Pulmonary artery endothelial cell (primary cell): ENCODE results near the gene CASQ2. TPM values are rescaled to one million over a fixed set of nuclear protein-coding genes. Genes with fewer than 3 reads are reported as not detected.
A peak's percentile ranks its signal among the peaks of the same experiment; 100 is the strongest.

ENCODE experiments used
- DNase-seq: peaks from one replicate; pipeline ENCODE4 v3.0.0-alpha.2; 2011; ENCODE audit warnings: low read depth, low spot score
- total RNA-seq: library from RNA; depleted of rRNA; stranded (reverse); fragments of >200 nt; gene quantifications from 2 replicates; pipeline ENCODE4 v1.2.3, GENCODE V29; 2014

CASQ2 gene
- not detected in 2 replicates for total RNA-seq

GRCh38 chr1:115768549-115768948 lies at the start of gene CASQ2:
Gene CASQ2, minus strand, starts transcription at chr1:115768714. Its CDS starts 173 bp downstream, at chr1:115768541.
- DNase-seq = no peak

GRCh38 chr1:115815694-115816093 lies 47.2 kb upstream of the CASQ2 start:
- DNase-seq = no peak

- DNase-seq = no peak
Measured at GRCh38 chr1:115814685-115815398, 46.3 kb upstream of the CASQ2 start.

- DNase-seq = no peak
Measured at GRCh38 chr1:115813727-115814126, 45.2 kb upstream of the CASQ2 start.

- peak; percentile 36 for DNase-seq
Measured at GRCh38 chr1:115811140-115811828, 42.8 kb upstream of the CASQ2 start.

GRCh38 chr1:115810609-115811008 lies 42.1 kb upstream of the CASQ2 start:
- DNase-seq = no peak

GRCh38 chr1:115809847-115810246 lies 41.3 kb upstream of the CASQ2 start:
- DNase-seq = no peak

GRCh38 chr1:115809076-115809475 lies 40.6 kb upstream of the CASQ2 start:
- no peak for DNase-seq

GRCh38 chr1:115807723-115808122 lies 39.2 kb upstream of the CASQ2 start:
- peak; percentile 24 for DNase-seq

GRCh38 chr1:115805597-115805996 lies 37.1 kb upstream of the CASQ2 start:
- no peak for DNase-seq

GRCh38 chr1:115802416-115802815 lies 33.9 kb upstream of the CASQ2 start:
- no peak for DNase-seq

GRCh38 chr1:115797486-115797885 lies 29.0 kb upstream of the CASQ2 start:
- DNase-seq = no peak

- no peak for DNase-seq
Measured at GRCh38 chr1:115796897-115797296, 28.4 kb upstream of the CASQ2 start.

GRCh38 chr1:115796036-115796435 lies 27.5 kb upstream of the CASQ2 start:
- DNase-seq = no peak

- DNase-seq = no peak
Measured at GRCh38 chr1:115794976-115795639, 26.6 kb upstream of the CASQ2 start.

- no peak for DNase-seq
Measured at GRCh38 chr1:115793162-115793561, 24.6 kb upstream of the CASQ2 start.

- DNase-seq = no peak
Measured at GRCh38 chr1:115791816-115792215, 23.3 kb upstream of the CASQ2 start.

- no peak for DNase-seq
Measured at GRCh38 chr1:115790846-115791245, 22.3 kb upstream of the CASQ2 start.

- DNase-seq = no peak
Measured at GRCh38 chr1:115790356-115790755, 21.8 kb upstream of the CASQ2 start.

GRCh38 chr1:115783311-115783710 lies 14.8 kb upstream of the CASQ2 start:
- DNase-seq = no peak

GRCh38 chr1:115782571-115783281 lies 14.2 kb upstream of the CASQ2 start:
- DNase-seq = no peak

- no peak for DNase-seq
Measured at GRCh38 chr1:115781851-115782250, 13.3 kb upstream of the CASQ2 start.
